Measurements from ENCODE around the gene SEPTIN5.
"Not testable (repeated sequence)": the region's sequence is repeated elsewhere in the genome, so short reads cannot be mapped to it uniquely, and the experiment has no call there.

The SEPTIN5 gene

DNA sequence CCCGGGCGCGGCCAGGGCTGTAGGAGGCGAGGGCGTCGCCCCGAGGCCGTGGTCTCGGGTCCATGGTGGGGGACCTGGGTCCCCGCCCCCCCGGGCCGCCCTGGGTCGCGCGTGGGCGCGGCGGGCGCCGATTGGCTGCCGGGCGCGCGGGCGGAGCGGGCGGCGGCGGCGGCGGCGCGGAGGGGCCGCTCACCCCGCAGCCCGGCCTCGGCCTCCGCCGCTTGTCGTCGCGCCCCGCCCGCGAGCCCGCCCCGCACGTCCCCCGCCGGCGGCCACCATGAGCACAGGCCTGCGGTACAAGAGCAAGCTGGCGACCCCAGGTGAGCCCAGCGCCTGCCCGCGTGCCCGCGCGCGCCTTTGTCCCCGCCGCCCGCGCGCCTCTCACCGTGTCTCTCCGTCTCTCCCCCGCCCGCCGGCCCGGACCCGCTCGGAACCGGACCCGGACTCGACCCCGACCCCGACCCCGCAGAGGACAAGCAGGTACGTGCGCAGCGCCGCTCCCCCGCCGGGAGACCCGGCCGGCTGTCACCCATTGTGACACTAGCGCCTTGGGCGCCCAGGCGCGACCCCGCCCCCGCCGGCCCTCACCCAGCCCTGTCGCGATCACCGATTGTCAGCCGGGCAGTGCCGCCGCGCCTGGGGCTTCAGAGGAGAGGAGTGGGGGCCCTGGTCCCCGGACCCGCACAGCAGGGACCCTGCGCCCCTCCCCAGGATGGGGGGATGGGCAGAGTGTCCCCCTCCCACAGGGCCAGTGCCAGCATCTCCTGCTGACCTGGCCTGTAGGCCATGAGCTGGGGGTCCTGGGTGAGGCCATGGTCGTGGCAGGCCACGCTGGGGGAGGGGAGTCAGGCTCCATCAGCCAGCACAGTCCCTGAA, at the start of gene SEPTIN5:
SEPTIN5 (plus strand) TSS at position 192 of the 876 bp plus-strand sequence; CDS start at position 278, 86 bp downstream.
- no peak for DNase-seq

DNA sequence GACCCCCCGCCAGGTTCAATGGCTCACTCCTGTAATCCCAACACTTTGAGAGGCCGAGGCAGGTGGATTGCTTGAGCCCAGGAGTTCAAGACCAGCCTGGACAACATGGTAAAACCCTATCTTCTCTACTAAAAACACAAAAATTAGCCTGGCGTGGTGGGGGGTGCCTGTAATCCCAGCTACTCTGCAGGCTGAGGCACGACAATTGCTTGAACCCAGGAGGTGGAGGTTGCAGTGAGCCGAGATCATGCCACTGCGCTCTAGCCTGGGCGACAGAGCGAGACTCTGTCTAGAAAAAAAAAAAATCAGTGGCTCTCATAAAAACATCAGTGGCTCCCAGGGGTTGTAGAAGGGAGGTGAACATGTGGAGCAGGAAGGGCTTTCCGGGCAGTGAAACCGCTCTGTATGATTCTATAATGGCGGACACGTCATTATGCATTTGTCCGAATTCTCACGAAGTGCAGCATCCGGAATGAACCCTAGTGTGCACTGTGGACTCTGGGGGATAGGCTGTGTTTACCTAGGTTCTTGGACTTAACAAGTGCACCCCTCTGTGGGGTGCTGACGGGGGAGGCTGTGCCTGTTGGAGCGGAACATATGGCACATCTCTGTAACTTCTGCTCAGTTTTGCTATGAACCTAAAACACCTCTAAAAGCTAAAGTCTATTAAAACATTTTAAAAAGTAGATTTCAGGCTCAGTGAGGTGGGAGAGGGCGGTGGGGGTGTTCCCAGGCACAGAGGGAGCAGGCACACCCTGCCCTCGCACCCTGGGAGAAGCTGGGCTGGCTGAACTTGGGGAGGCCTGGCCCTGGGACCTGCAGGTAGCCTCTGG, 49.1 kb upstream of the SEPTIN5 start:
- no peak for DNase-seq

DNA sequence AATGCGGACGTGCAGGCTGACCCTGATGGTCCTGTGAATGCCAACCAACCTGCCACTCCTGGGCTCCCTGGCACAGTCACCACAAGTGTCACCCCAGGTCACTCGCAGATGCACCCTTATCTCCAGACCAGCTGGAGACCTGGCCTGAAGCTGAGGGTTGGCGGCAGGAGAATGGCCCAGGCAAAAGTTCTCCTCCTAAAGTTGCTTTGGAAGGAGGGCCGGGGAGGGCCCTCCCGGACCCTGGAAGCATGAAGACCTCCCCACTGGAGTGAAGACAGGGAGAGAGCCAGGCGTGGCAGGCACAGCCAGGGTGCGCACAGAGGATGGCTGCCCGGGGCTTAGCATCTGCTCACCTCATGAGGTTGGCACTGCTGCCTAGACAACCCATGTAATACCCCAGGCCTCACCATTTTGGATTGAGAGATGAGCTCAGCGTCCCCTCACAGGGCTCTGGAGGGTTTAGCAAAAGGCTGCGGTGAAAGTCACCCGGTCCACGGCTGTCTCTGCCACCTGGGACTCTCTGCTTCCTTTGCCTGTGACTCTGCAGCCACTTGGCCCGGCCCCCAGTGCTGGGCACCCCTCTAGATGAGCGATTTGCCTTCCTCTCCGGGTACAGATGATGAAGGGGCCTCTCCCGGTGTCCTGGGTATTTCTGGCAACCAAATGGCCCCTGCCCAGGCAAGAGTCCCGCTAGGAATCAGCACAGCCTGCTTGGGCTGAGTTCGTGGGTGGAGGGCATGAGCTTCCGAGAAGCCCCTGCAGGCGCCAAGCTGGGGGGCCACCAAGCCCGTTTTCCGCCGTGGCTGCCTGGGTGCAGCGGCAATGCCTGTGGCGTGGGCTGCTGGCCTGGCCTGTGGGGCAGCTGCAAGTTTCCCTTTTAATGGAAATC, 48.3 kb upstream of the SEPTIN5 start:
- no peak for DNase-seq

DNA sequence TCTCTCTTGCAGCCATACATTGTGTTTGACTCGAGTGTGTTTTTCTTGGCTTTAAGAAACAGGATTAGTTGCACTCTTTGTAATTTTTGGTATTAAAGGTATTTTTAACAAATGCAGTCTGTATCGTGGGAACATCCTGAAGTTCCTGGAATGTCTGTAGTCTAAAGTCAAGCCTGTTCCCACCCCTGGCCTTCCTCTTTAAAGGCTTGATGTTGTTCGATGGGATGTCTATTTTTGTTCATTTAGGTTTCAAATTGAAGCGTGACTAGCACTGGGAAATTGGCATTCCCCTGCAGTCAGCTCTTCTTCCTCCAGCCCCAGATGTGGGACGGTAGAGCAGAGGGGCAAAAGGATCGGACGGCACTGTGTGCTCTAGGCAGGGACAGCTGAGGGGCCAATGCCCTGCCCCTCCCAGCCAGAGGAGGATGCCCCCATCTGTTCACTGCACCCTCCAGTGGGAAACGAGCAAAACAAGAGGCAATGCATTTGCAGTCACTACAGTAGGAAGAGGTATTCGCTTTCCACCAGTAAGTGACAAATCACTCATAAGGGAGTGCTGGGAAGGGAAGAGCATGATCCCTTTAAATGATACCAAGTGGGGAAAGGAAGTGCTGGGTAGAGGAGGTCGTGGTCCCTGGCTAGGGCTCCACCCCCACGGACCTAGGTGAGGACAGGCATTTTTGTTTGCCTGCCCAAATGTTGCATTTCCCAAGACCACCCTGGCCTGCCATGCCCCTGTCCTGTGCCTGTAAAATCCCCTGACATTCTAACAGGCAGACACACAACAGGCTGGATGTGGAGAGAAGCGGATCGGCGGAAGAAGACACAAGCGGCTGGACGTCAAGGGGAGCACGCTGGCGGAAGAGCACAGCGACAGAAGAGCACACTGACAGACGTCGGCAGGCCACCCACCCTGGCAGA, 47.4 kb upstream of the SEPTIN5 start:
- no peak for DNase-seq

DNA sequence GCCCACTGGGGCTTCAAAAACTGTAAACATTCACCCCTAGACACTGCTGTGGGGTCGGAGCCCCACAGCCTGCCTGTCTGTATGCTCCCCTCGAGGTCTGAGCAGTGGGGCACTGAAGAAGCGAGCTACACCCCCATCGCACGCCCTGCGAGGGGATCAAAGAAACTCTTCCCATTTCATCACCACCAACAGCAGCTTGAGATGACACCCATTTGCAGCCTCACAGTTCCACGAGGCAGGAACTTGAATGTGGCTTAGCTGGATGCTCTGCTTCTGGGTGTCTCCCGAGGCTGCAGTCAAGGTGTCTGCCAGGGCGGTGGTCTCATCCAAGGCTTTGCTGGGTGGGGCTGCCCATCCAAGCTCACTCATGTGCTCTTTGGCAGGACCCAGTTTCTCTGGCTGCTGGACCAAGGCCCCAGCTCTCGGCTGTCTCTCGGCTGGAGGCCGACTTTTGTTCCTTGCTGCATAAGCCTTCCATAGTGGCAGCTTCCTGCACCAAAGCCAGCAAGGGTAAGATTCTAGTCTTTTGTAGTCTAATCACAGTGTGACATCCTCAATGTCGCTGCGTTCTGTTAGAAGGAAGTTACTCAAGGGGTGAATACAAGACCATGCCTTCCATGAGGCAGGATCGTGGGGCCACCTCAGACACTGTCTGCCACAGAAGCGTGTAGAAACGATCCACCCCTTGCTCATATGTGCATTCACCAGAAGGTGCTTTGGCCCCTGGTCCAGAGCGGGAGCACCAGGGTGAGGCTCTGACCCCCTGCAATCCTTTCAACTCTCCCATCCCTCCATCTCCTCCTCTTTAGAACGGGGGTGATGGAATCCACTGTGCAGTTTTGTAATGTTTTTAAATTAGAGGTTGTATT, 46.2 kb upstream of the SEPTIN5 start:
- DNase-seq = no peak

DNA sequence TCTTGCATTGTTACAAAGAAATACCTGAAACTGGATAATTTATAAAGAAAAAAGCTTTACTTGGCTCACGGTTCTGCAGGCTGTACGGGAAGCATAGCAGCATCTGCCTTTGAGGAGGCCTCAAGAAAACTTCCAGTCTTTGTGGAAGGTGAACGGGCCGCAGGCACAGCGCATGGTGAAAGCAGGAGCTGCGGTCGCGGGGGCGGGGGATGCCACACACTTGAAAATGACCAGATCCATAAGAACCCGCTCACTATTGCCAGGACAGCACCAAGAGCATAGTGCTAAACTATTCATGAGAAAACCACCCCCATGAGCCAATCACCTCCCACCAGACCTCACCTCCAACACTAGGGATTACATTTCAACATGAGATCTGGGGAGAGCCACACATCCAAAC, 45.6 kb upstream of the SEPTIN5 start:
- no peak for DNase-seq

DNA sequence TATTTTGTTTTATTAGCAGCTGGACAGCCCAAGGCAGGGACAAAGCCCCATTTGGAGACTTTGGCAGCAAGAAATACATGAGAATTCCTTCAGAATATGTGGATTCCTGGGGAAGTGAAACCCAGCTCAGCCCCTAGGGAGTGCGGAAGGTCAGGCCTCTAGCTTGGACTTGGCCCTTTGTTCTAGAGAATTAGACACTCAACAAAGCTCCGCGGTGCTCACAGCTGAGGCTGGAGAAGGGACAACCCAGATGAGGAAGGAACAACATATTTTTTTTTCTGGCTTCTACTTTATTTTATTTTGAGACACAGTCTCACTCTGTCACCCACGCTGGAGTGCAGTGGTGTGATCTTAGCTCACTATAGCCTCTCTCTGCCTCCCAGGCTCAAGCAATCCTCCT, 44.7 kb upstream of the SEPTIN5 start:
- DNase-seq = no peak

DNA sequence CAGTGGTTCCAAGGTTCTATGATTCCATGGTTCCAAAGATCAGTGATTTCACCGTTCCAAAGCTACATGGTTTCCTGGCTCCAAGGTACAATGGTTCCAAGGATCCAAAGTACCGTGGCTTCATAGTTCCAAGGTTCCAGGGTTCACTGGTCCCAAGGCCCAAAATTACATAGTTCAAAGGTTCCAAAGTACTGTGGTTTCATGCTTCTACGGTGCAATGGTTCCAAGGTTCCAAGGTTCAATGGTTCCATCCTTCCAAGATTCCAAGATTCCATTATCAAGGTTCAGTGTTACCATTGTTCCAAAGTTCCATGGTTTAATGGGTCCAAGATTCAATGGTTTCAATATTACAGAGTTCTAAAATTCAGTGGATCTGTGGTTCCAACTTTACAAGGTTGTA, 43.0 kb upstream of the SEPTIN5 start:
- DNase-seq = no peak

DNA sequence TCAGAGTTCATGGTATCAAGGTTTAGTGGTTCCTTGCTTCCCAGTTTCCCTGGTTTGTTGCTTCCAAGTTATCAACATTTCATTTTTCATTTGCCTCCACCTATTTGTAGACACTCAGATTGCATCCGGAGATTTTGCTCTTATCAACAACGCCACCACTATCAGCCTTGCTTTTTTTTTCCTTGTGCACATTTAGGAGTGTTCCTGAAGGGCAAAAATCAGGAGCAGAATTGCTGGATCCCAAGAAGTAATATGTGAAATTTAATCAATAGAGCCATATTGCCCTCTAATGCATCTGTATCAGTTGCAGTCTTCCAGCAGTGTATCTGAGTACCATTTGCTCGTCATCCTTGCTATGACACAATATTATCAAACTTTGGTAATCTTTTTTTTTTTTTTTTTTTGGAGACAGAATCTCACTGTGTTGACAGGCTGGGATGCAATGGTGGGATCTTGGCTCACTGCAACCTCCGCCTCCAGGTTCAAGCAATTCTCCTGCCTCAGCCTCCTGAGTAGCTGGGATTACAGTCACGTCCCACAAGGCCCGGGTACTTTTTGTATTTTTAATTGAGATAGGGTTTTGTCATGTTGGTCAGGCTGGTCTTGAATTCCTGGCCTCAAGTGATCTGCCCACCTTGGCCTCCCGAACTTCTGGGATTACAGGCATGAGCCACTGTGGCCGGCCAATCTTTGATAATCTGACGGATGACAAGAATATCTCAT, 42.1 kb upstream of the SEPTIN5 start:
- DNase-seq = no peak

DNA sequence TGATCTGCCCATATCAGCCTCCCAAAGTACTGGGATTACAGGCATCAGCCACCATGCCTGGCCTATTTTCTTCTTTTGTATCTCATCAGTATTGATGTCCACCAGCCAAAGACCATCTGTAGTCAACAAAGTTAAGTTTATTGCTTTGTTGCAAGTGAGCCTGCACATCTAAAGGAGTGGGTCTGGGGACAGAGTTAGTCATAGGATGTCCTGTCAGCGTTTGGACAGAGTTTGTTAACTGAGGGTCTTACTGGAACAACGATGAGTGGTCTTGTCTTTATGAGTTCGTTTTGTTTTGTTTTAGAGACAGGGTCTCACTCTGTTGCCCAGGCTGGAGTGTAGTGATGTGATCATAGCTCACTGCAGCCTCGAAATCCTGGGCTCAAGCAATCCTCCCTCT, 40.6 kb upstream of the SEPTIN5 start:
- DNase-seq = no peak

DNA sequence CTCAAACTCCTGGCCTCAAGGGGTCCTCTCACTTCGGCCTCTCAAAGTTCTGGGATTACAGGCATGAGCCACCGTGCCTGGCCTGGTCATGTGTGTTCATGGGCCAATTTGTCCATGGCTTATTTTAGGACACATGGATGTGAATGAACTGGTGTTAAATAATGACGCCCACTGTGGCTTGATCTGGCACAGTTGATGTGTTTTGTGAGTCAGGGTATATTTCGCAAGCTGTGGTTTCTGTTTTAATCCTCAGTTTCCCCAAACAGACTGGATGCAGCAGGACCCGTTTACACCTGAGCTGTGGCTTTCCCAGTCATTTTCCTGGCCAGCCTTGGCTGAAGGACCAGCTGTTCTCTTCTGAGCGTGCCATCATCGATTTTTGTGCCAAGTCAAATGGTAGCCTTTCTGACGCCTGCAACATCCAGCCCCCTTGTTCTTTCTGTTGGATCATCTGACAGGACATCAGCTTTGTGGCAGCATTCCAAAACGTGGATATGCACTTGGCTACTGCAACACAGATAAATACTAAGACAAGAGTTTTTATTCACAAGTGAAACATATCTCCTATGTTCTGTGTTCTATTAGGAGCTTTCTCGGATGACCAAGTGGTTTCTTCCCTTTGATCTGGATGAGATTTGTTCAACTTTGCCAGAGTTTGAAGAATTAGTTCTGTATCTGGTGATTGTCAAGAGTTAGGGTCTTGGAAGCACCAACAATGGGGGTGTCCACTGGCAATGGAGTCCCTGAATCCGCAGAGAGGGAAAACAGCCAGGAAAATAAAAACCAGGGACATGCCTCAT, 40.0 kb upstream of the SEPTIN5 start:
- no peak for DNase-seq

DNA sequence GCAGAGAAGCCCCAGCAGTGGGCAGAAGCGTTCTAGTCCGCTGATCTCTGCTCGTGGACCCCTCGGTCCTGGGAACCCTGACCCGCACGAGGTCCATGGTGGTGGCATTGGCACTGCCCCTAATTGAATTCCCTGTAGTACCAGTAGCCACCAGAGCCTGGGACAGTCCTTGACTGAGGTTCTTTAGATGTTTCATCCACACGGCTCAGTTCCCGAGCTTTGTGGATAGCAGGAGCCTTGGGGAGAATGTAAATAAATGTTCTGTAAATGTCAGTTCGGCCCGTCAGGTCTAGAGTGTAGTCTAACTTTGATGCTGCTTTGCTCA, 39.4 kb upstream of the SEPTIN5 start:
- no peak for DNase-seq

DNA sequence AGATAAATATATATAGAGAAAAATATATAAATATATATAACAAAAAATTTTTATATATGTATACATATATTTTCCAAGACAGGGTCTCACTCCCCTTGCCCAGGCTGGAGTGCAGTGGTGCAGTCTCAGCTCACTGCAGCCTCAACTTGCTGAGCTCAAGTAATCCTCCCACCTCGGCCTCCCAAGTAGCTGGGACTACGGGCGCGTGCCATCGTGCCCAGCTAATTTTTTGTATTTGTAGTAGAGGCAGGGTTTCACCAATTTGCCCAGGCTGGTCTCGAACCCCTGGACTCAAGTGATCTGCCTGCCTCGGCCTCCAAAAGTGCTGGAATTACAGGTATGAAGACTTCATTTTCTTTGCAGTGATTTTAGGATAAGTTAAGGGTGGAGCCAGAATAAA, 38.9 kb upstream of the SEPTIN5 start:
- DNase-seq = no peak

DNA sequence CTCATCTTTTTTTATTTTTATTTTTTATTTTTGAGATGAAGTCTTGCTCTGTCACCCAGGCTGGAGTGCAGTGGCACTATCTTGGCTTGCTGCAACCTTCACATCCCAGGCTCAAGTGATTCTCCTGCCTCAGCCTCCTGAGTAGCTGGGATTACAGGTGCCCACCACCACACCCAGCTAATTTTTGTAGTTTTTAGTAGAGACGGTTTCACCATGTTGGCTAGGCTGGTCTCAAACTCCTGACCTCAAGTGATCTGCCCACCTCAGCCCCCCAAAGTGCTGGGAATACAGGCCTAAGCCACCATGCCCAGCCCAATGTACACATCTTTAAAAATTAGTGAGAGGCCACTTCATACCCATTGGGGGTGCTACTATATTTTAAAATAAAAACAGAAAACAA, 37.9 kb upstream of the SEPTIN5 start:
- DNase-seq = not testable (repeated sequence)

DNA sequence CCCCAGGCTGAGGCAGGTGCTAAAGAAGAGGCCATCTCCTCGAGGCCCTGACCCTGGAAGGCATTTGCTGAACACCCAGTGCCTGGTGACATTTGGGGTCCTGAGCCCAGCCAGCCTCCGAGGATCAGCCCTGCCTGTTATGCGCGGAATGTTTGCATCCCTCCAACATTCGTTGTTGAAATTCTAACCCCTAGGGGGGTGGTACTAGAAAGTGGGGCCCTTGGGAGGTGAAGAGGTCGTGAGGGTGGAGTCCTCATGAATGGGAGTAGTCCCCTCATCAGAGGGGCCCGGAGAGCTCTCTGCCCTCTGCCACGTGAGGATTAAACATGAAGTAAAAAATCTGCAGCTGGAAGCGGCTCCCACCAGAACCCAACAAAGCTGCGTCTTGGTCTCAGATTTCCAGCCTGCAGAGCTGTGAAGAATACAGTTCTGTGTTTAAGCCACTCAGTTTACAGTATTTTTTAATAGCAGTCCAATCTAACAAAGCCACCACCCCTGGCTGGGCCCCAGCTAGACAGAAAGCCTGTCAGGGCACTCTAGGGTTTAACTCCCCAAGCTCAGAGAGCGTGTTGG, 35.3 kb upstream of the SEPTIN5 start:
- DNase-seq = no peak

DNA sequence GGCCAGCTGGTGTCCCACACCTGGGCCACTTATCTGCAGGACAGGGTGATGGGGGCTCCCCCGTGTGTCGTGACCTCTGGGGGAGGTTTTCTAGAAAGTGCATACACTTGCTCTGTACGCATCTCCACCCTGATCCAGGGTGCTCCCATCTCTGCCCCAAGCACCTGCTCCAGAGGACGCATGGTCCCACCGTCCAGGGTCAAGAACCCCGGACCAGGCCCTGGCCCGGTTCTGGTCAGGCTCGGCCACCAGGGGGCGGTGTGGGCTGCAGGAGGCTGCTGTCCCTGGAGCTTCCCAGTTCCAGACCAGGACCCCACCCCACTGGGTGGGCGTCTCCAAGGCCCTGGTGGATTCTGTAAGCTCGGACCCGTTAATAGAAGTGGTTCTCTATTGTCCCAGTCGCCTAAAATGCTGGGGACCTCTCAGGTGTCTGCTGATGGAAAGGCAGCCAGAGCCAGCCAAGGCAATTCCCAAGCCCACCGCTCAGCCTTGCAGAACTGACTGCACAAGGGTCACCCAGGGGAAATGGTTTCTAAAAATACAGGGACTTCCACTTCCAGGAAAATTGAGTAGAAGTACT, 34.7 kb upstream of the SEPTIN5 start:
- no peak for DNase-seq

DNA sequence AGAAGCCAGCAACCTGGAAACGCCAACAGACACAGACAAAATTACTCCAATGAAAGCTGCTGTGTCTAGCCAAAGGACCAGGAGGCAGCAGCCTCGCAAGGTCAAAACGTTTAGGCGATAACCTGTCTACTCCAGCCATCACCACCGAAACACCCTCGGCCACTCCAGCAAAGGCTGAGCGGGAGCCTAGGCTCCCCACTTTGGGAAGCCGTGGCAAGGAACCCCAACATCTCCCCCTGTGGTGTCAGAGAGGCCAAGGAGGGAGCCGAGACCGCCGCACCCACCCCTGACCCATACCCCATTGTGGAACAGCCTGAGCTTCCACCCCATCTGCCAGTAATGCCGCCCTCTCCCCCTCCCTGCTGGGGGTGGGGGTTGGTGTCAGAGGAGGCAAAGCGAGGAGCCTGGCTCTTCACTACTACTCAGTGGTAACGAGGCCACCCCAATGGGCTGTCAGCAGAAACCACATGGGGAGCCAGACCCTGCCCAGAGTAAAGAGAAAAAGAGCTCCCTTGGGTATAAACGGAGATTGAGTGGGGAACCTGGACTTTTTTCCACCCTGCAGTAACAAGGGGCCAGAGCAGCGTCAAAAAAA, 33.9 kb upstream of the SEPTIN5 start:
- no peak for DNase-seq
